Smooth muscle cell (in vitro differentiated cells): ENCODE results near the gene SOD3. TPM values are rescaled to one million over a fixed set of nuclear protein-coding genes. Genes with fewer than 3 reads are reported as not detected.

Source experiments
- DNase-seq: peaks from one replicate; lab custom pipeline; 2025; ENCODE audit not compliant: unreplicated experiment; lab: John Stamatoyannopoulos, UW
- H2AFZ ChIP-seq: fragments of 200-600 bp; sonication (generic); 2 replicates; pipeline ENCODE4 v1.6.0; 2016; ENCODE audit warnings: antibody characterized with exemption, low read depth, mild to moderate bottlenecking
- H3F3A ChIP-seq: fragments of 200-600 bp; sonication (generic); 2 replicates; pipeline ENCODE4 v1.6.0; 2017; ENCODE audit warnings: antibody characterized with exemption, low read depth
- H3K27ac ChIP-seq: fragments of 200-600 bp; sonication (generic); 2 replicates; pipeline ENCODE4 v1.5.1; 2016; ENCODE audit warnings: low read depth, mild to moderate bottlenecking
- H3K27me3 ChIP-seq: fragments of 200-600 bp; sonication (generic); 2 replicates; pipeline ENCODE4 v1.6.1; 2016; ENCODE audit warnings: low read depth, mild to moderate bottlenecking
- H3K36me3 ChIP-seq: fragments of 200-600 bp; sonication (generic); 2 replicates; pipeline ENCODE4 v1.5.1; 2016; ENCODE audit warnings: low read depth
- H3K4me1 ChIP-seq: fragments of 200-600 bp; sonication (generic); 2 replicates; pipeline ENCODE4 v1.5.1; 2016; ENCODE audit warnings: low read depth
- H3K4me2 ChIP-seq: fragments of 200-600 bp; sonication (generic); 2 replicates; pipeline ENCODE4 v1.6.0; 2016; ENCODE audit warnings: mild to moderate bottlenecking
- H3K4me3 ChIP-seq: fragments of 200-600 bp; sonication (generic); 2 replicates; pipeline ENCODE4 v1.5.1; 2016; ENCODE audit warnings: mild to moderate bottlenecking
- H3K79me2 ChIP-seq: fragments of 200-600 bp; sonication (generic); 2 replicates; pipeline ENCODE4 v1.6.0; 2016; ENCODE audit warnings: low read depth, mild to moderate bottlenecking
- H3K9ac ChIP-seq: fragments of 200-600 bp; sonication (generic); 2 replicates; pipeline ENCODE4 v1.6.0; 2016; ENCODE audit warnings: low read depth
- H3K9me3 ChIP-seq: fragments of 200-600 bp; sonication (generic); replicated peaks from 2 replicates; pipeline ENCODE4 v1.5.1; 2016; ENCODE audit warnings: low read depth
- H4K20me1 ChIP-seq: fragments of 200-600 bp; sonication (generic); 2 replicates; pipeline ENCODE4 v1.6.0; 2016; ENCODE audit warnings: low read depth
- WGBS: methylation state at CpG from one replicate; pipeline ENCODE4 v1.1.7; 2016; ENCODE audit warnings: low lambda C conversion rate; 5-methylcytosine and 5-hydroxymethylcytosine counted together
- polyA plus RNA-seq: library from polyadenylated mRNA; unstranded; fragments of >200 nt; fragmentation: Nextera tagmentation; extraction: Ambion mirVana; gene quantifications from 2 replicates; pipeline ENCODE4 v1.2.1, GENCODE V29; 2016
- total RNA-seq: library from RNA; depleted of rRNA; stranded (reverse); fragments of >200 nt; gene quantifications from 2 replicates; pipeline ENCODE4 v1.2.3, GENCODE V29; 2014
- TF ChIP-seq, protein P1 (sequence below): fragments of 200-600 bp; sonication (generic); IDR thresholded peaks from 2 replicates; pipeline ENCODE4 v1.5.1; 2017; ENCODE audit warnings: borderline replicate concordance, mild to moderate bottlenecking, antibody characterized with exemption; ENCODE audit not compliant: insufficient read depth, poor library complexity, severe bottlenecking

SOD3 gene
- total and polyA plus RNA-seq, 2 experiments from 2014 or later = 24.4 to 71.9 TPM

DNA sequence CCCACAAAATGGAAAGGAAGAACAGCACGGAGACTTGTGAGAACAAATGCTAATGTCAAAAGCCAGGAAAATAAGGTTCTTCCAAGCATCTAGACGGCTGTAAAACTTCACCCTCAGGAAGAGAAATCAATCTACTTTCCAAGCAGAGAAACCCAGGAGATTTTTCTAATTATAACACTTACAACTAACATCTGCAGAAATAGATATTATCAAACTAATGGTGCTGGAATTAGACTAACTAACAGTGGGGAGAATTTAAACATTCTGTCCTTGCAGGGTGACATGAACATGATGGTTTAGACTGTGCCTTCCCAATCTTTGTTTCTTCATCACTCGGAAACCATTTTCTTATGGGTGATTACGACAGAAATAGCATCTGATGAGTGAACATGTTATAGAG lies 40.3 kb downstream of the SOD3 start:
- no peaks in the 10 kb centered on the region for H3F3A ChIP-seq
- H2AFZ ChIP-seq = no peak overlapping the region
- TF ChIP-seq, protein P1, sequence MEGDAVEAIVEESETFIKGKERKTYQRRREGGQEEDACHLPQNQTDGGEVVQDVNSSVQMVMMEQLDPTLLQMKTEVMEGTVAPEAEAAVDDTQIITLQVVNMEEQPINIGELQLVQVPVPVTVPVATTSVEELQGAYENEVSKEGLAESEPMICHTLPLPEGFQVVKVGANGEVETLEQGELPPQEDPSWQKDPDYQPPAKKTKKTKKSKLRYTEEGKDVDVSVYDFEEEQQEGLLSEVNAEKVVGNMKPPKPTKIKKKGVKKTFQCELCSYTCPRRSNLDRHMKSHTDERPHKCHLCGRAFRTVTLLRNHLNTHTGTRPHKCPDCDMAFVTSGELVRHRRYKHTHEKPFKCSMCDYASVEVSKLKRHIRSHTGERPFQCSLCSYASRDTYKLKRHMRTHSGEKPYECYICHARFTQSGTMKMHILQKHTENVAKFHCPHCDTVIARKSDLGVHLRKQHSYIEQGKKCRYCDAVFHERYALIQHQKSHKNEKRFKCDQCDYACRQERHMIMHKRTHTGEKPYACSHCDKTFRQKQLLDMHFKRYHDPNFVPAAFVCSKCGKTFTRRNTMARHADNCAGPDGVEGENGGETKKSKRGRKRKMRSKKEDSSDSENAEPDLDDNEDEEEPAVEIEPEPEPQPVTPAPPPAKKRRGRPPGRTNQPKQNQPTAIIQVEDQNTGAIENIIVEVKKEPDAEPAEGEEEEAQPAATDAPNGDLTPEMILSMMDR = no peak
- H3K27me3 ChIP-seq = no peaks in the 10 kb centered on the region
- H3K4me2 ChIP-seq = no peak overlapping the region
- no peaks in the 10 kb centered on the region for H3K79me2 ChIP-seq
- H3K9me3 ChIP-seq = no peaks in the 10 kb centered on the region
- WGBS = 92% methylated on average over 4 of the region's 4 CpGs
- no peak overlapping the region for H3K27ac ChIP-seq
- H3K4me3 ChIP-seq = no peak overlapping the region
- no peaks in the 10 kb centered on the region for H4K20me1 ChIP-seq
- H3K9ac ChIP-seq = no peak overlapping the region
- no peaks in the 10 kb centered on the region for H3K4me1 ChIP-seq
- H3K36me3 ChIP-seq = peaks cover 5% of the 10 kb centered on the region
- no peak for DNase-seq

DNA sequence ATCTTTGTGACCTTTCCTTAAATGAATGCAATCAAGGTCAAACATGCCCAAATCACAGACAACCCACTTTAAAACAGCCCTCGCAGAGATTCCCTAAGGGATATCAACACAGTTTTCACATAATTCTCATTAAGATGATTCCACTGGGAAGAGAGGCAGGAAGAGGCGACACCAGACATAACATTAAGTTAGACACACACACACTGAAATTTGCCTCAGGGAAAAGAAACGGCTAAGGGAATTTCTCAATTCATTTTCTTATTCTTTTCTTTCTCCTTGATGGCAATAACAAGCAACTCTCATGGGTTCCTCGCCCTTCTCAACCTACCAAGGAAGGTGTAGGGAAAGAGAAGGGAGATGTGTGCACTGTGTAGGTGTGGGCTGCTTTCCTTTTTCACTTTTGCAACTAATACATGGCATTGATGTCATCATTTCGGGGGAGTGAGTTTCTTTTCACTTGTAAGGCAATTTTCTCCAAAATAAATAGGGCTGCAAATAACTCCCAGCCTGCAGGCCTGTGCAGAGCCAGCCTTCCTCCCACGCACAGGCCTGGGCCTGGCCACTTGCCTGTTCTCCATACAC lies 41.4 kb downstream of the SOD3 start:
- Histone ChIP-seq H3K9me3 (no peaks in the 10 kb centered on the region), H3K27ac (no peak overlapping the region), H3K36me3 (no peaks in the 10 kb centered on the region), H3K4me3 (no peak overlapping the region), H2AFZ (no peak overlapping the region), H3K4me1 (no peaks in the 10 kb centered on the region), H3K27me3 (no peaks in the 10 kb centered on the region), H3K79me2 (no peaks in the 10 kb centered on the region), H4K20me1 (no peaks in the 10 kb centered on the region), H3F3A (no peaks in the 10 kb centered on the region), H3K9ac (no peak overlapping the region), H3K4me2 (no peak overlapping the region)
- DNase-seq = no peak
- TF ChIP-seq, protein P1 = no peak
- 92% methylated on average over 6 of the region's 6 CpGs for WGBS

DNA sequence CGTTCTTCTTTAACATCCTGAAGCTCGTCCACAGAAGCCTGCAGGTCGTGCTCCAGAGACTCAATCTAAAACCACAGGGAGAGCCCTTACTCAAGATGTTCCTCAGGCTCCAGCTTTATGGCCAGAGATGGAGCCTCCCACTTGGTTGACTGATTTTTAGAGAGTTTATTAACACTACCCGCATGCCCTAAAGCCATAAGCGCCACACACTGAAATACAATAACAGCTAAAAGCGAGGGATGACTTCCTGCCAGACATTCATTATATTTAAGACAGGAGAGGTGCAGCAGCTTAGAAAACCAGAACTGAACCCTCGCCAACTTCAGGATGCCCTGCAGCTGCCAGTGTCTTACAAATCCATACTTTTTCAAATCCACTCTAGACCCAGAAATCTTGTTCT lies 42.0 kb downstream of the SOD3 start:
- no peak overlapping the region for H3K4me2 ChIP-seq
- WGBS = 94% methylated on average over 7 of the region's 7 CpGs

DNA sequence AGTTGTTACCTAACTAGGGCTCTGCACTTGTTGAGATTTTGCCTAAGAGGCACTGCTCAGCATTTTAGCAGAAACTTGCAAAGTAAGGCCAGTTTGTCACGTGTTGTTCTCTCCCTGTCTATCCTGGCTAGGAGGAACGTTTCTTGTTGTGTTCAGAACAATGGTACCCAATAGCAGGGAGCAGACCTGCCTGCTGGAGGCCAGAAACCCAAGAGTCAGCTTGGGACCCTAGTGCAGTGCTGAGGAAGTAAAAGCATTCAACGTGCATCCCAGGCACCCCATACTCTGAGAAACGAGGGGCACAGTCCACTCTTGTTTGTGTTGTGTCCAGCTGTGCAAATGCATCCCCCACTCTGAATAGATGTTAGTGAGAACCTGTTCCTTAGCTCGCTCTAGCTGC lies 42.4 kb downstream of the SOD3 start:
- Histone ChIP-seq H3K27ac (no peak overlapping the region), H3K27me3 (no peaks in the 10 kb centered on the region), H3F3A (no peaks in the 10 kb centered on the region), H3K4me3 (no peak overlapping the region), H3K4me2 (no peak overlapping the region), H3K9me3 (no peaks in the 10 kb centered on the region), H3K4me1 (no peaks in the 10 kb centered on the region), H2AFZ (no peak overlapping the region), H3K36me3 (no peaks in the 10 kb centered on the region), H3K9ac (no peak overlapping the region), H3K79me2 (no peaks in the 10 kb centered on the region), H4K20me1 (no peaks in the 10 kb centered on the region)
- WGBS = 89% methylated on average over 5 of the region's 5 CpGs
- DNase-seq = no peak
- TF ChIP-seq, protein P1 = no peak

More for the DNA sequence above, 42.0 kb downstream of the SOD3 start:
- Histone ChIP-seq H3K27me3 (no peaks in the 10 kb centered on the region), H3K79me2 (no peaks in the 10 kb centered on the region), H3K4me3 (no peak overlapping the region), H3K9ac (no peak overlapping the region), H3F3A (no peaks in the 10 kb centered on the region), H2AFZ (no peak overlapping the region), H4K20me1 (no peaks in the 10 kb centered on the region), H3K27ac (no peak overlapping the region), H3K36me3 (no peaks in the 10 kb centered on the region), H3K4me1 (no peaks in the 10 kb centered on the region), H3K9me3 (no peaks in the 10 kb centered on the region)
- TF ChIP-seq, protein P1 = no peak
- DNase-seq = no peak
